GM23338 (cell line): ENCODE measurements around the gene EXOC5. TPM values are rescaled to one million over a fixed set of nuclear protein-coding genes. Genes with fewer than 3 reads are reported as not detected.

ENCODE experiments used
- ATAC-seq: fragments of 200-7000 bp; cut with Tn5 transposase; 3 replicates; pipeline ENCODE4 v1.9.1; 2020
- DNase-seq: peaks from one replicate; pipeline ENCODE4 v3.0.0-alpha.2; 2015; ENCODE audit warnings: low spot score
- H2AFZ ChIP-seq: fragments of 200-600 bp; sonication (generic); 2 replicates; pipeline ENCODE4 v1.8.0; 2016; ENCODE audit warnings: antibody characterized with exemption, mild to moderate bottlenecking, moderate library complexity
- H3F3A ChIP-seq: fragments of 200-600 bp; sonication (generic); replicated peaks from 2 replicates; pipeline ENCODE4 v1.8.0; 2017; ENCODE audit warnings: antibody characterized with exemption, mixed run types, low read depth
- H3K27ac ChIP-seq: fragments of 200-600 bp; sonication (generic); 2 replicates; pipeline ENCODE4 v1.6.1; 2016; ENCODE audit warnings: low read depth
- H3K27me3 ChIP-seq: fragments of 200-600 bp; sonication (generic); 2 replicates; pipeline ENCODE4 v1.8.0; 2016; ENCODE audit warnings: mild to moderate bottlenecking, mixed run types, moderate library complexity; ENCODE audit not compliant: insufficient read depth
- H3K36me3 ChIP-seq: fragments of 200-600 bp; sonication (generic); 2 replicates; pipeline ENCODE4 v1.8.0; 2016; ENCODE audit warnings: mild to moderate bottlenecking; ENCODE audit not compliant: insufficient read depth
- H3K4me1 ChIP-seq: fragments of 200-600 bp; sonication (generic); 2 replicates; pipeline ENCODE4 v1.8.0; 2016; ENCODE audit warnings: mild to moderate bottlenecking, moderate library complexity; ENCODE audit not compliant: insufficient read depth
- H3K4me2 ChIP-seq: fragments of 200-600 bp; sonication (generic); 2 replicates; pipeline ENCODE4 v1.7.1; 2017; ENCODE audit warnings: mixed run types
- H3K4me3 ChIP-seq: fragments of 200-600 bp; sonication (generic); 2 replicates; pipeline ENCODE4 v1.6.1; 2016; ENCODE audit warnings: mixed run types
- H3K79me2 ChIP-seq: fragments of 200-600 bp; sonication (generic); replicated peaks from 2 replicates; pipeline ENCODE4 v1.8.0; 2017; ENCODE audit warnings: mild to moderate bottlenecking; ENCODE audit not compliant: insufficient read depth
- H3K9me2 ChIP-seq: fragments of 200-600 bp; sonication (generic); 2 replicates; pipeline ENCODE4 v1.8.0; 2017; ENCODE audit not compliant: insufficient read depth
- H4K20me1 ChIP-seq: fragments of 200-600 bp; sonication (generic); replicated peaks from 2 replicates; pipeline ENCODE4 v1.8.0; 2017; ENCODE audit warnings: mild to moderate bottlenecking; ENCODE audit not compliant: insufficient read depth
- H3K27ac Mint-ChIP-seq: 2 replicates; pipeline ENCODE4 v1.8.0; 2020; ENCODE audit warnings: inconsistent platforms, mild to moderate bottlenecking, moderate library complexity, mixed read lengths
- H3K27me3 Mint-ChIP-seq: 3 replicates; pipeline ENCODE4 v1.8.0; 2022; ENCODE audit warnings: low read depth, mild to moderate bottlenecking, moderate library complexity, mixed read lengths, inconsistent platforms; ENCODE audit not compliant: insufficient read depth, poor library complexity
- H3K36me3 Mint-ChIP-seq: 3 replicates; pipeline ENCODE4 v1.8.0; 2021; ENCODE audit warnings: low read depth, mild to moderate bottlenecking, inconsistent platforms, moderate library complexity, mixed read lengths
- H3K4me1 Mint-ChIP-seq: 3 replicates; pipeline ENCODE4 v1.8.0; 2020; ENCODE audit warnings: mild to moderate bottlenecking, inconsistent platforms, mixed read lengths
- H3K4me3 Mint-ChIP-seq: 3 replicates; pipeline ENCODE4 v1.8.0; 2021; ENCODE audit warnings: moderate library complexity, mild to moderate bottlenecking, inconsistent platforms, mixed read lengths
- H3K9me3 Mint-ChIP-seq: 3 replicates; pipeline ENCODE4 v1.8.0; 2020; ENCODE audit warnings: moderate library complexity, mild to moderate bottlenecking, inconsistent platforms, mixed read lengths
- CREB1 ChIP-seq: fragments of 250-450 bp; sonication (Bioruptor Pico); IDR thresholded peaks from 2 replicates; pipeline ENCODE4 v1.5.0; 2020; ENCODE audit warnings: low read depth, mild to moderate bottlenecking, moderate library complexity
- CTCF ChIP-seq, 2 experiments: fragments of 200-600 bp in 1 of 2; sonication (generic) in 1 of 2; conservative IDR thresholded peaks; 2 replicates each; pipeline versions ENCODE4 v1.5.1 to v1.6.1; 2016 to 2017; ENCODE audit warnings: antibody characterized with exemption in 2 of 2, low read depth in 2 of 2, mild to moderate bottlenecking in 2 of 2, moderate library complexity in 1 of 2
- ETS1 ChIP-seq: IDR thresholded peaks from 2 replicates; pipeline ENCODE4 v1.6.1; 2016; ENCODE audit warnings: antibody characterized with exemption
- EZH2 ChIP-seq: fragments of 200-600 bp; sonication (generic); IDR thresholded peaks from one replicate; pipeline ENCODE4 v1.8.0; 2017; ENCODE audit warnings: antibody characterized with exemption, mild to moderate bottlenecking, low read depth; ENCODE audit not compliant: unreplicated experiment
- JUNB ChIP-seq: IDR thresholded peaks from one replicate; pipeline ENCODE4 v1.6.1; 2016; ENCODE audit warnings: antibody characterized with exemption; ENCODE audit not compliant: unreplicated experiment
- NANOG ChIP-seq: IDR thresholded peaks from 2 replicates; pipeline ENCODE4 v1.6.1; 2016; ENCODE audit warnings: antibody characterized with exemption, borderline replicate concordance
- REST ChIP-seq: IDR thresholded peaks from one replicate; pipeline ENCODE4 v1.6.1; 2018; ENCODE audit warnings: antibody characterized with exemption; ENCODE audit not compliant: unreplicated experiment
- ZNF331 ChIP-seq: fragments of 250-450 bp; sonication (Bioruptor Pico); IDR thresholded peaks from 2 replicates; pipeline ENCODE4 v1.5.0; 2020; ENCODE audit warnings: low read depth, mild to moderate bottlenecking, moderate library complexity
- ZNF462 ChIP-seq: fragments of 250-450 bp; sonication (Bioruptor Pico); IDR thresholded peaks from 2 replicates; pipeline ENCODE4 v1.5.0; 2020; ENCODE audit warnings: mild to moderate bottlenecking, moderate library complexity
- polyA plus RNA-seq: library from polyadenylated mRNA; unstranded; fragments of >200 nt; fragmentation: Nextera tagmentation; extraction: Ambion mirVana; gene quantifications from 2 replicates; pipeline ENCODE4 v1.2.1, GENCODE V29; 2016
- total RNA-seq: library from RNA; depleted of rRNA; stranded (reverse); fragments of >200 nt; shearing (Covaris generic); gene quantifications from 2 replicates; pipeline ENCODE4 v1.2.3, GENCODE V29; 2014

Gene EXOC5
- total and polyA plus RNA-seq, 2 experiments from 2014 or later: 26.4 to 55.9 TPM

- peak overlapping the region; percentile 74 for H3K27ac Mint-ChIP-seq
- H3K79me2 ChIP-seq: peaks cover 26% of the 10 kb centered on the region
- H3K36me3 Mint-ChIP-seq: peaks cover 4% of the 10 kb centered on the region; the same call in 2 of the 3 replicates
Measured at GRCh38 chr14:57245941-57246340, 22.8 kb downstream of the EXOC5 start.

More at GRCh38 chr14:57245941-57246340, 22.8 kb downstream of the EXOC5 start:
- no peaks in the 10 kb centered on the region; the same call in 1 of the 2 replicates for H3K36me3 ChIP-seq
- no peak overlapping the region for H3K4me2 ChIP-seq
- H3K27me3 ChIP-seq: no peaks in the 10 kb centered on the region
- H3K9me3 Mint-ChIP-seq: no peaks in the 10 kb centered on the region
- H4K20me1 ChIP-seq: peaks cover 4% of the 10 kb centered on the region
- H3K4me3 Mint-ChIP-seq: no peak overlapping the region
- no peaks in the 10 kb centered on the region for H3K9me2 ChIP-seq
- H2AFZ ChIP-seq: no peak overlapping the region
- DNase-seq (no peak), ATAC-seq (no peak)
- no peak overlapping the region for H3K27ac ChIP-seq
- TF ChIP-seq CREB1 (CRISPR knock-in tag) (no peak), NANOG (no peak), ETS1 (no peak), EZH2 (no peak), ZNF462 (CRISPR knock-in tag) (no peak), ZNF331 (no peak), CTCF (conservative IDR thresholded peaks at IDR 0.05; ENCODE audit: low read depth in 2 of 2) (no peak), REST (no peak), JUNB (no peak)
- no peaks in the 10 kb centered on the region for H3K27me3 Mint-ChIP-seq
- H3K4me1 Mint-ChIP-seq: no peaks in the 10 kb centered on the region
- no peaks in the 10 kb centered on the region for H3F3A ChIP-seq
- H3K4me1 ChIP-seq: no peaks in the 10 kb centered on the region
- no peak overlapping the region for H3K4me3 ChIP-seq
